Aorta (tissue), 5 donors: Measurements from ENCODE around the gene DOK6. TPM values are rescaled to one million over a fixed set of nuclear protein-coding genes. Genes with fewer than 3 reads are reported as not detected.

ENCODE experiments used
- ATAC-seq: fragments of 200-7000 bp; cut with Tn5 transposase; one replicate; pipeline ENCODE4 v1.9.1; 2022; ENCODE audit warnings: moderate library complexity; ENCODE audit not compliant: low FRiP score
- DNase-seq, 2 donors: peaks; one replicate each; pipeline ENCODE4 v3.0.0-alpha.2; 2020
- H3K27ac ChIP-seq, 2 donors: one replicate each; pipeline ENCODE4 v1.5.1; 2013; ENCODE audit warnings: low read length in 2 of 2, mild to moderate bottlenecking in 2 of 2, moderate library complexity in 2 of 2, control low read depth in 1 of 2, inconsistent platforms in 1 of 2, low read depth in 1 of 2
- H3K27me3 ChIP-seq, 2 donors: one replicate each; pipeline ENCODE4 v1.6.1; 2013; ENCODE audit warnings: control low read depth in 1 of 2, low read length in 1 of 2, mild to moderate bottlenecking in 1 of 2, moderate library complexity in 1 of 2; ENCODE audit not compliant: insufficient read depth in 2 of 2, control insufficient read depth in 1 of 2
- H3K36me3 ChIP-seq, 2 donors: one replicate each; pipeline ENCODE4 v1.6.1; 2013; ENCODE audit warnings: control low read depth in 1 of 2, low read length in 1 of 2, mild to moderate bottlenecking in 1 of 2; ENCODE audit not compliant: insufficient read depth in 2 of 2, control insufficient read depth in 1 of 2
- H3K4me1 ChIP-seq, 2 donors: one replicate each; pipeline ENCODE4 v1.6.1; 2013; ENCODE audit warnings: low read length in 2 of 2, control low read depth in 1 of 2, mild to moderate bottlenecking in 1 of 2, moderate library complexity in 1 of 2; ENCODE audit not compliant: insufficient read depth in 2 of 2, control insufficient read depth in 1 of 2
- H3K4me3 ChIP-seq, 2 donors: one replicate each; pipeline ENCODE4 v1.5.1; 2013; ENCODE audit warnings: low read length in 2 of 2, control low read depth in 1 of 2, mild to moderate bottlenecking in 1 of 2
- H3K9me3 ChIP-seq: one replicate; pipeline ENCODE4 v1.6.1; 2013; ENCODE audit warnings: mild to moderate bottlenecking, low read length; ENCODE audit not compliant: control insufficient read depth
- WGBS, 2 donors: extraction: QIAGEN DNeasy Blood & Tissue Kit; methylation state at CpG; one replicate each; pipeline ENCODE4 v1.1.7; 2013; 5-methylcytosine and 5-hydroxymethylcytosine counted together
- intact Hi-C, 2 donors: fragments of 100-400 bp; cut with DNase I; formaldehyde crosslinking; loops; one replicate each; pipeline versions ENCODE4 v1.14.2 to v1.15.0; 2022
- polyA plus RNA-seq, 2 donors: library from polyadenylated mRNA; stranded (reverse); fragments of 200-250 nt; gene quantifications; one replicate each; pipeline ENCODE4 v1.2.3, GENCODE V29; 2013
- total RNA-seq, 2 donors: library from RNA; stranded (reverse); fragmentation: NEBNext Ultra II Directional; extraction: Animal tissue kit (Norgen Biotek cat#: 25700); gene quantifications; one replicate each; pipeline ENCODE4 v1.2.1, GENCODE V29; 2021
- donor health status: healthy with polysubstance abuse.
- donor health status: Bipolar disorder and iron deficiency.
- donor health status: DM: no; HTN: no; CAD: no.
- donor health status: DM: no; HTN: no; CAD: no.
- donor health status: DM: yes; HTN: yes; CAD: no.

DOK6 gene
- total and polyA plus RNA-seq, 4 donors, result 1.2 to 6.3 (median 3.9) TPM

DNA sequence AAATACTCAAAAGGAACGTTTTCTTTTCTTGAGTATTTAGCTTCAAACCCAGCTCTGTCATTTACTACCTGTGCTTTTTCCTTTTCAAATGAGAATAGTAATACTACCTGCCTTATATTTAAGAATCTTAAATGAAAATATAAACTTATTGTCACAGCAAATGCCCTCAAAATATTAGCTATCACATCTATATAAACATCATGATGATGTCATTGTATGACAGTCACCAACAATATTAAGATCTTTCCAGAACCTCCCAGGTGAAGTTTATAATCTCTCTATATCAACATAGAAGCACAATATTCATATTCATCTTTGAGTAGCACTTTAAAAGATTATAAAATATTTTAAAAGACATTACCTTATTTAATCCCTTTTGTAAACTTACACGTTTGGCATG lies 92.2 kb downstream of the DOK6 start:
- 84 to 89% methylated on average over 2 of the region's 2 CpGs for WGBS, 2 donors
- intact Hi-C loops, result no loop called here
- no peak for DNase-seq
- Histone ChIP-seq H3K27me3 (no peaks in the 10 kb centered on the region), H3K27ac (no peak overlapping the region), H3K9me3 (peaks cover 4% of the 10 kb centered on the region), H3K4me1 (peaks cover 0 to 3% of the 10 kb centered on the region in 2 donors), H3K36me3 (no peaks in the 10 kb centered on the region), H3K4me3 (no peak overlapping the region)
- ATAC-seq, result no peak

DNA sequence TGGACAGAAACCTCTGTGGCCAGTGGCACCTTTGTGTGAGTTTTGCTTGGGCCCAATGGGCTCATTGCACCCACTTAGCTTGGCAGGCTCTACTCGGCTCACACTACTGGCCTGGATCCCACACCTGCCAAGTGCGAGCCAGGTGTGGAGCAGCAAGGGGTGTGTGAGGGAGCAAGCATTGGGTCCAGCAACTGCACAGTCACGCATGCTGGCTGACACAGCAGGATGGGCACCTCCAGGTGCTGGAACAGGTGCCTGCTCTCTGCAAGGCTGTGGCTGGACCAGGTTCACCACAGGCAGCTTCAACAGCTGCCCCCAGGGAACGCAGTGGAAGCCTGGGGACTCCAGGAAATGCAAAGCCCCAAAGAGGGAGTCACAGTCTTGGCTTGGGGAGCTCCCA lies 94.2 kb downstream of the DOK6 start:
- intact Hi-C loops, result no loop called here
- DNase-seq, result no peak
- Histone ChIP-seq H3K4me3 (no peak overlapping the region), H3K9me3 (no peaks in the 10 kb centered on the region), H3K27me3 (no peaks in the 10 kb centered on the region), H3K27ac (no peak overlapping the region), H3K4me1 (peaks cover 0 to 3% of the 10 kb centered on the region in 2 donors), H3K36me3 (no peaks in the 10 kb centered on the region)
- 93 to 99% methylated on average over 4 of the region's 4 CpGs for WGBS, 2 donors
- ATAC-seq, result no peak

DNA sequence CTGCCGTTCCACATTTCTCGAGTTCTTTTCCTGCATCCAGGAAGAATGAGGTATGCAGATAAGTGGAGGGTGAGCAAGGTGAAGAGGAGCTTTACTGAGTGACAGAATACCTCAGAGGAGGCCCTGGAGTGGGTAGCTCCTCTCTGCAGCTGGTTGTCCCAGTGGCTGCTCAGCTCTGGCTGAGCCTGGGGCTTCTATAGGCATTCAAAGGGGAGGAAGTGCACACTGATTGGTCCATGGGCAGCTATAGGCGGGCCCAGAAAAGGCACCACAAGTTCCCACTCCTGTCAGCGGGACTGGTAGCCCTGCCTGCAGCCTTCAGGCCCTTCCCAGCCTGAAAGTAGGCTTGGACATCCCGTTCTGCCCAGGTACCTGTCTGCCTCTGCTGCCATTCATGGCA lies 94.7 kb downstream of the DOK6 start:
- Histone ChIP-seq H3K27ac (no peak overlapping the region), H3K4me1 (peaks cover 0 to 3% of the 10 kb centered on the region in 2 donors), H3K4me3 (no peak overlapping the region), H3K9me3 (no peaks in the 10 kb centered on the region), H3K36me3 (no peaks in the 10 kb centered on the region), H3K27me3 (no peaks in the 10 kb centered on the region)
- intact Hi-C loops, result no loop called here
- WGBS, 2 donors, result 84 to 97% methylated on average over 4 to 5 of the region's 5 CpGs
- no peak for DNase-seq
- no peak for ATAC-seq

DNA sequence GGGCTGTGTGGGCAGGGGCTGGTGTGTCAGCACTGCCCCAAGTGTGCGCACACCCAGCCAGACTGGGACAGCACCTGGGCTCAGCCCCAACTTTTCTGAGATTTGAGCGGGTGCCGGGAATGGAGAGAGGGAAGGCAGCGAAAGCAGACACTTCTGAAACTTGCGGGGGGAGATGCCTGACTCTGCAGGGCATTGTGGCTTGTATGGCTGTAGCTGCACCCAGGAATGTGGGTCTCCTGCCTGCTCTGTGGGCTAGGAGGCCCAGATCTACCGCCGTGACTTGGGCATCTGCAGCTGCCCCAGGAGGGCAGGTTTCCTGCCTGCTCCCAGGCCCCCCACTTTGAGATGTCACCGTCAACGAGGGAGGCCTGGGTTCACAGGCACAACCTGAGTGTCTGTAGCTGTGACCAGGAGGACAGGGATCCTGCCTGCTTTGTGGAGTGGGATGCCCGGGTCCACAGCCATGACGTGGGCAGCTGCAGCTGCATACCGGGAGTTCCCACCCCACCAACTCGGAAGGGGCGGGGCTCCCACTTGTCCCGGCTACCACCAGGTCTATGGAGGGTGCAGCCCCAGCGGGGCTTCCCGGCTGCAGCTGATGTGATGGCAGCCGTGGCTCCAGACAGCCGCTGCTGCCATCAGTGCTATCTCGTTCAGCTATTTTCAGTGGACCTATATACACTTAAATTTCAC lies 95.3 kb downstream of the DOK6 start:
- intact Hi-C loops, result no loop called here
- Histone ChIP-seq H3K27me3 (no peaks in the 10 kb centered on the region), H3K9me3 (no peaks in the 10 kb centered on the region), H3K4me1 (no peaks in the 10 kb centered on the region), H3K36me3 (no peaks in the 10 kb centered on the region), H3K4me3 (no peak overlapping the region), H3K27ac (no peak overlapping the region)
- no peak for ATAC-seq
- DNase-seq, result no peak
- 92% methylated on average over 20 of the region's 20 CpGs for WGBS, 2 donors

DNA sequence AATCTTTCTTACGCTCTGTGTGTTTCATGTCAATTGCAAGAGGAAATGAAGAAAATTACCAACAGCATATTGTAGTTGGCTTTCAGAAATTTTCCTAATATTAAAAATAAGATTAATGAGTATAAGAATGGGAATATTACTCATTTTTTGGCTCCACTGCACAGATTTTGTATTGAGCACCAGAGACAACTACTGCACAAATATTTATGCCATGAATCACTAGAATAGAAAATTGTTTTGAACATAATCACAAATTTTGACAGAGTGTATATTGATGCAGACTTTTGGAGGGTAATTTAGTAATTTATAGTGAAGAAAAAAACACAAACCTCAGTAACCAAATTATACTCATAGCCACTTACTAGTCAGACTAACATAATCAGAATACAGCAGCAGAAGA lies 118.3 kb downstream of the DOK6 start:
- Histone ChIP-seq H3K4me1 (no peaks in the 10 kb centered on the region), H3K9me3 (no peaks in the 10 kb centered on the region), H3K27me3 (no peaks in the 10 kb centered on the region), H3K27ac (no peak overlapping the region), H3K36me3 (no peaks in the 10 kb centered on the region), H3K4me3 (no peak overlapping the region)
- intact Hi-C loops, result no loop called here
- ATAC-seq (no peak), DNase-seq (no peak)
- 86% methylated on average over 1 of the region's 1 CpG for WGBS, 2 donors

DNA sequence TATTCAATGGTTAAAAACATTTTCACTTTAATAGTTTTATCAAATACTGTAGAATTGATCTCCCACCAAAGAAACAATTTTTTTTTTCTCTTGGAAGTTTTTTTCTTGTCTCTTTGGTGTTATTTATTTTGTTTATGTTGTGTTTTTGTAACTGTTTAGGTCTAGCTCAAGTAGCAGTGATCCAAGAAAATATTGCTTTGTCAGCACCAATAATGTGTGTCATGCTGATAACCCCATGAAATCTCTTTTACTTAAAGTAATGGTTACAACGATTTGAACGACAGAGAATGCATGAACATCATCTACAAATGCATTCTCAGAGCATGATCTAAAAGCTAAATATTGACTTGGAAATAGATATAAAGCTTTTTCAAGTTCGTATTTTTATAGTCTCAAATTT lies 122.9 kb downstream of the DOK6 start:
- Histone ChIP-seq H3K27me3 (no peaks in the 10 kb centered on the region), H3K4me3 (no peak overlapping the region), H3K4me1 (no peaks in the 10 kb centered on the region), H3K9me3 (no peaks in the 10 kb centered on the region), H3K27ac (no peak overlapping the region), H3K36me3 (no peaks in the 10 kb centered on the region)
- ATAC-seq (no peak), DNase-seq (no peak)
- intact Hi-C loops, result no loop called here
- WGBS, 2 donors, result 75 to 84% methylated on average over 3 of the region's 3 CpGs

DNA sequence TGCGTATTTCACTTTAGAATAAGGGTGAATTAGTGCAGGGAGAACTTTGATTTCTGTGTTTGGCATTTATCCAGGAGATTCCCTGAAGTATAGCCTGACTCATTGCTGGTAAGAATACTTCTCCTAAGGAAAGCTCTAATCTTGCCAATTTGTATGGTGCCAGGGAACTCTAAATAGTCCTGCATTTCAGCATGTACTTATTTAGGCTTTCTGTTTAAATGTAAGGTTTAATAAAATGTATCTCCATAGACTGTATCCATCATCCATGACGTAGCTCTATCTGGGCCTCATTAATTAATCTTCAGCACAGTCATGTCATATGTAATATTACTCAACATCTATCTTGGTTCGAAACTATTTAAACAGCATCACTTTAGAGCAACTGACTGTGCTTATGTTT lies 127.7 kb downstream of the DOK6 start:
- Histone ChIP-seq H3K4me1 (no peaks in the 10 kb centered on the region), H3K27ac (no peak overlapping the region), H3K4me3 (no peak overlapping the region), H3K36me3 (no peaks in the 10 kb centered on the region), H3K9me3 (no peaks in the 10 kb centered on the region), H3K27me3 (no peaks in the 10 kb centered on the region)
- no peak for ATAC-seq
- intact Hi-C loops, result no loop called here
- 40 to 50% methylated on average over 3 of the region's 3 CpGs for WGBS, 2 donors
- no peak for DNase-seq

DNA sequence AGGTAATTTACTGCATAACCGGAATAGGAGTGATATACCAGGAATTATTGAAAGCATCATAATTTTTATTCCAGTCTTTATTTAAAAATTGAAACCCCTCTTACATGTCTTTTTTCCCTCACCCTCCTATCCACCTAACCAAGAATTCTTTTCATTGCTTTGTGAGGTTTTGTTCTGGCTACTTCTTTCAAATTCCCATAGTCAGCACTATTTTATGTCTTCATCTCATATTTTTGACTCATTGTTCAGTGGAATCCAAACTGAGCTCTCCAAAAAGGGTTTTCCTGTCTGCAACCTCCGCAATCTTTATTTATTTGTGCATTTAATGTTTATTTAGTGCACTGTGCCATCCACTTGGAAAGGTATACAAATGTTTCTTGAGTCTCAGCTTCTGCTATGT lies 128.5 kb downstream of the DOK6 start:
- Histone ChIP-seq H3K27me3 (no peaks in the 10 kb centered on the region), H3K9me3 (no peaks in the 10 kb centered on the region), H3K36me3 (no peaks in the 10 kb centered on the region), H3K4me1 (no peaks in the 10 kb centered on the region), H3K27ac (no peak overlapping the region), H3K4me3 (no peak overlapping the region)
- intact Hi-C loops, result no loop called here
- DNase-seq (no peak), ATAC-seq (no peak)
- WGBS, 2 donors, result 66 to 87% methylated on average over 2 of the region's 2 CpGs

DNA sequence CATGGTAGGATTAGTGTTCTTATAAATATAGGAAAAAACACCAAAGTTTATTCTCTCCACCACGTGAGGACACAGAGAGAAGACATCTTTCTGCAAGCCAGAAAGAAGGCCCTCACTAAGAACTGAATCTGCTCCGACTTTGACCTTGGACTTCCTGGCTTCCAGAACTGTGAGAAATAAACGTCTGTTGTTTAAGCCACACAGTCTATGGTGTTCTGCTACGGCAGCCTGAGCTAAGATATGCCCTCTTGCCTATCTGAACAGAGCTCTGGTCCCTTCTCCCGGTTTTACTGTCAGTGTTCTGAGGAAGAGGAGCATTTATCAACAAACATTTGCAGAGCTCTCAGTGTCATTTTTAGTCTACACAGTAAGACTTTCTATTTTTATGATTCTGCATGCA lies 131.3 kb downstream of the DOK6 start:
- DNase-seq (no peak), ATAC-seq (no peak)
- Histone ChIP-seq H3K4me1 (no peaks in the 10 kb centered on the region), H3K4me3 (no peak overlapping the region), H3K9me3 (no peaks in the 10 kb centered on the region), H3K27me3 (no peaks in the 10 kb centered on the region), H3K27ac (no peak overlapping the region), H3K36me3 (no peaks in the 10 kb centered on the region)
- intact Hi-C loops, result no loop called here
- 75 to 80% methylated on average over 5 of the region's 5 CpGs for WGBS, 2 donors
